ENCODE data around the gene ANAPC16.
A peak's percentile ranks its signal among the peaks of the same experiment; 100 is the strongest.
"Not testable (repeated sequence)": the region's sequence is repeated elsewhere in the genome, so short reads cannot be mapped to it uniquely, and the experiment has no call there.

ANAPC16 gene

GRCh38 chr10:72265990-72266865 is 50.4 kb downstream of the ANAPC16 start:
- no peak for DNase-seq

GRCh38 chr10:72267381-72267780 is 51.6 kb downstream of the ANAPC16 start:
- DNase-seq = no peak

- DNase-seq = no peak
These were observed 52.1 kb downstream of the ANAPC16 start for GRCh38 chr10:72267819-72268399.

DNA sequence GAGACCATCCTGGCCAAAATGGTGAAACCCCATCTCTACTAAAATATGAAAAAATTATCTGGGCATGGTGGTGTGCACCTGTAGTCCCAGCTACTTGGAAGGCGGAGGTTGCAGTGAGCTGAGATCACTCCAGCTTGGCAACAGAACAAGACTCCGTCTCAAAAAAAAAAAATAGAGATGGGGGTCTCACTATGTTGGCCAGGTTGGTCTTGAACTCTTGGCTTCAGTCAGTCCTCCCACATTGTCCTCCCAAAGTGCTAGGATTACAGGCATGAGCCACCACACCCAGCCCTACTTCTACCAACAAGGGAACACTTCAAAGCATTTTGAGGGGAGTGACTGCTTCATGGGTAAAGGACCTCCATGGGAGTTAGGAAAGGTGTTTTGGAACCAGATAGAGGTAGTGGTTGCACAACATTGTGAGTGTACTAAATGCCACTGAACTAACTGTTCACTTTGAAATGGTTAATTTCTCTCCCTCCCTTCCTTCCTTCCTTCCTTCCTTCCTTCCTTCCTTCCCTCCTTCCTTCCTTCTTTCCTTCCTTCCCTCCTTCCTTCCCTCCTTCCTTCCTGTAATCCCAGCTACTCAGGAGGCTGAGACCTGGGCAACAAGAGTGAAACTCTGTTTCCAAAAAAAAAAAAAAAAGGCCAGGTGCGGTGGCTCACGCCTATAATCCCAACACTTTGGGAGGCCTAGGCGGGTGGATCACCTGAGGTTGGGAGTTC is 52.8 kb downstream of the ANAPC16 start:
- not testable (repeated sequence) for DNase-seq

DNA sequence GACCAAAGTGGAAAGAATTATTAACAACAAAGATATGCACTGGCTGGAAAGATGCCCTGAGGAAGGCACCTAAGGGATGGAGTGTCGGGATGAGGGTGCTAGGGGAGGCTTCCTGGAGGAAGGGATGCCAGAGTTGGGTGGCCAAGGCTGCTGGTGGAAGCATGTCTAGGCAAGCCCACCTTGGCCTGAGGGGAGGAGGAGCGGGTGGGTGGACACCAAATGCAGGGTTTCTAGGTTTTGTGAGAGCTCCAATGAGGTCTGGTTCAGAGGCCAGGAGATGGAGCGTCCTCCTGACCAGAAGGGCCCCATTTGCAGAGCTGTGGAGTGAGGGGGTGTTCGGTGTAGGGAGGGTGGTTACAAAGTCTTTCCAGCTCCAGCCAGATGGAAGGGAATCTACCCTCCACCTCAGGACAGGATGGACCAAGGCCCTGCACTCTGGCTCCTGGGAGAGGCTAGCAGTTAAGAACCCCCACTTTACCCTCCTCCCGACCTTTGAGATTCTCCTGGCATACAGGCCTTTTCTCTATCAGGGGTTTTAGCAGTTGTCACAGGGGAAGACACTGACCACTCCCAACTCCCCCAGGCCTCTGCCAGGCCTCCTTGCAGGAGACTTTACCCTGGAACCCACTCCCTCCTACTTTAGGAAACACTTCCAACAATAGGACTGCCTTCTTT is 54.9 kb downstream of the ANAPC16 start:
- no peak for DNase-seq

DNA sequence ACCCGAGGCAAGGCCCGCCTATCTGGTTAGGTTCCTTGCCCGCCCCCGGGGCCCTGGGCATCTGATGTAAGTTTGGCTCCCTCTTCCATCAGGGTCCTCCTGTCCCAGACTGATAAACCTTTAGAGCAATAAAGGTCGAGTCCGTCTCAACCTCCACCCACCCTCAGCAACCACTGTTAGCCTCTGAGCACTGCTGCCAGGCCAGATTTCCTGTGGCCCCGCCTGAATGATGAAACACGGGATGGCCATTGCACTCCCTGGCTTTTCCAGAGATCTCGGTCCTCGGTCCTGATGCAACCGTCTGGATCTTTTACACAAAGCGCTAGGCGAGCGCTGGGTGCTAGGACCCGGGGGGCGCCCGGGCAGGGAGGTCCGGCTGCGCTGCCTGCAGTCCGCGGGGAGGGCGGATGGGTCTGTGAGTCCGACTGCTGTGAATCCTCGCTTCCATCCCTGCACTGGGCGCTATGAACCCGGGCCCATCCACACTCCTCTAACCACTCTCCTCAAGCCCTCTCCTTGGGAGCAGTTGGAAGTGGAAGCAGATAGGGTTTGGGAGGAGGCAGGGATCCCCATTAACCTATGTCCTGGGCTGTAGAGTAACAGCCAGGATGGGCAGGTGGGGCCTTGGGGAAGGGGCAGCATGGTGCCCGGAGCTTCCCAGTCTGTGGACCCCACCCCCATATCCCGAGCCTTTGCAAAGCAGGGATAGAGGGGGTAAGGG is 57.0 kb downstream of the ANAPC16 start:
- peak; percentile 81 for DNase-seq

- DNase-seq = peak; percentile 99
These were observed 57.8 kb downstream of the ANAPC16 start, which contains the start of gene DDIT4 for GRCh38 chr10:72273410-72274212. Gene DDIT4, plus strand, starts transcription at chr10:72273924. Its CDS starts 293 bp downstream, at chr10:72274217.

GRCh38 chr10:72274213-72274729 is 58.5 kb downstream of the ANAPC16 start:
- peak; percentile 80 for DNase-seq

GRCh38 chr10:72274730-72275350 is 59.0 kb downstream of the ANAPC16 start:
- peak; percentile 85 for DNase-seq

DNA sequence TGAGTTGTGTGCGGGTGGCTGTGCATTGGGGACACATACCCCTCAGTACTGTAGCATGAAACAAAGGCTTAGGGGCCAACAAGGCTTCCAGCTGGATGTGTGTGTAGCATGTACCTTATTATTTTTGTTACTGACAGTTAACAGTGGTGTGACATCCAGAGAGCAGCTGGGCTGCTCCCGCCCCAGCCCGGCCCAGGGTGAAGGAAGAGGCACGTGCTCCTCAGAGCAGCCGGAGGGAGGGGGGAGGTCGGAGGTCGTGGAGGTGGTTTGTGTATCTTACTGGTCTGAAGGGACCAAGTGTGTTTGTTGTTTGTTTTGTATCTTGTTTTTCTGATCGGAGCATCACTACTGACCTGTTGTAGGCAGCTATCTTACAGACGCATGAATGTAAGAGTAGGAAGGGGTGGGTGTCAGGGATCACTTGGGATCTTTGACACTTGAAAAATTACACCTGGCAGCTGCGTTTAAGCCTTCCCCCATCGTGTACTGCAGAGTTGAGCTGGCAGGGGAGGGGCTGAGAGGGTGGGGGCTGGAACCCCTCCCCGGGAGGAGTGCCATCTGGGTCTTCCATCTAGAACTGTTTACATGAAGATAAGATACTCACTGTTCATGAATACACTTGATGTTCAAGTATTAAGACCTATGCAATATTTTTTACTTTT is 59.7 kb downstream of the ANAPC16 start:
- peak; percentile 72 for DNase-seq

DNA sequence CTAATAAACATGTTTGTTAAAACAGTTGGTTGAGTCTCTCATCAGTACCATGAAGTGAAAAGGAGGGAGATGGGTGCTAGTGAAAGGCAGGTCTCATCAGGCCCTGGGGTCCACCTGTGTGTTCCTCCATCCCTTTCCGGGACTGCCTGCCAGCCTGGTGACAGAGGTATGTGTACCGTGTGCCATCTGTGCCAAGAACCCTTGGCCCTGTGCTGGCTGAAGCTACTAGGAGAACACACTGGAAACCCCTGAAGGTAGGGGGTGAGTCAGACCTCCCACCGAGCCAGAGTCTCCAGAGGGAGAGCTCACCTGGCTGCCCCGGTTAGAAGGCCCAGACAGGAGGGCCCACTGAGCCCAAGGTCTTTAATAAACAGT is 60.2 kb downstream of the ANAPC16 start:
- DNase-seq = peak; percentile 85

DNA sequence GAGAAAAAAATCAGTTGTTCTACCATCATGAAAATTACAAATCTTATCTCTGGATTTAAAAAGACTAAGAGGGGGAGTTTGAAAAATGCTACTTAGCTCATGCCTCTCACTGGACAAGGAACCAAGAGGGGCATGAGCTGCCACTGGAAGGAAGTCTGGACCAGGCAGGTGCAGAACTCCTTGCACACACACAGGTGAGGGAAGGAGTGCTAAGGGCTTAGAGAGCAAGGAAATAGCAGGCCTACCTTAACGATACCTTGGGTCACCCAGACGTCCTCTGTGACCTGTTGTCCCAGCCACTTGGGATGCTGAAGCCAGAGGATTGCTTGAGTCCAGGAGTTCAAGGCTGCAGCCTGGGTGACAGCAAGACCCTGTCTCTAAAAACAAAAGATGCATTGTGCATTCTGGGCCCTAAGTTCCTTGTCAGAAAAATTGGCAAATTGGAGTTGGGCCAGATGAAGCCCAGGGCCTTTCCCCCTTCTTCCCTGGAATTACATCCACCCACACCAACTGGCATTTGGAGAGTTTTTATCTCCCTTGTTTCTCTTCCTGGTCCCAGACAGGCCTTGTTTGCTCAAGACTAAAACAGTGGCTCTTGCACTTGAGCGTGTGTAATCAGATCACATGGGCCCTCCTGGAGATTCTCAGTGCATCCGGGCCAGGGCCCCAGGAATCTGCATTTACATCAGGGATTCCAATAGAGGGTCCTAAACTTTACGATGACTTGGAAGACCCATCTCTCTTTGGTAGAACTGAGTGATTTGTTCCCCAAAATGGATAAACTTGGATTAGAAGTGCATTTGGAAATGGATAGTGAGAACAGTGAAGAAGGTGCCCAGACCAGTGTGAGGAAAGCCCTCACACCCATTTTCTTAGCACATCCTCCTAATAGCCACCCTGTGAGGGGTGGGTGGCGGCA is 60.9 kb downstream of the ANAPC16 start:
- DNase-seq = peak; percentile 81

- DNase-seq = no peak
These were observed 61.7 kb downstream of the ANAPC16 start for GRCh38 chr10:72277340-72277995.

GRCh38 chr10:72277996-72278667 is 62.3 kb downstream of the ANAPC16 start:
- no peak for DNase-seq

GRCh38 chr10:72278668-72279393 is 63.0 kb downstream of the ANAPC16 start:
- DNase-seq = no peak

GRCh38 chr10:72279587-72279986 is 63.8 kb downstream of the ANAPC16 start:
- not testable (repeated sequence) for DNase-seq

GRCh38 chr10:72283131-72283530 is 67.3 kb downstream of the ANAPC16 start:
- DNase-seq = no peak
